IgD-negative memory B cell (primary cell): ENCODE results near the gene SH3BGRL2. TPM values are rescaled to one million over a fixed set of nuclear protein-coding genes. Genes with fewer than 3 reads are reported as not detected.

Experiments
- H3K27ac Mint-ChIP-seq, 3 donors: one replicate each; pipeline ENCODE4 v1.8.0; 2020 to 2022; ENCODE audit warnings: mild to moderate bottlenecking in 3 of 3, mixed read lengths in 3 of 3, moderate library complexity in 1 of 3
- H3K27me3 Mint-ChIP-seq: one replicate; pipeline ENCODE4 v1.8.0; 2021; ENCODE audit warnings: mixed read lengths
- H3K36me3 Mint-ChIP-seq: one replicate; pipeline ENCODE4 v1.8.0; 2020; ENCODE audit warnings: mild to moderate bottlenecking, mixed read lengths
- H3K4me1 Mint-ChIP-seq, 3 donors: one replicate each; pipeline ENCODE4 v1.8.0; 2020 to 2022; ENCODE audit warnings: mixed read lengths in 3 of 3, mild to moderate bottlenecking in 1 of 3
- H3K4me3 Mint-ChIP-seq, 4 donors: one replicate each; pipeline ENCODE4 v1.8.0; 2020 to 2022; ENCODE audit warnings: mild to moderate bottlenecking in 4 of 4, mixed read lengths in 4 of 4, moderate library complexity in 3 of 4
- H3K9me3 Mint-ChIP-seq, 3 donors: one replicate each; pipeline ENCODE4 v1.8.0; 2020 to 2021; ENCODE audit warnings: mixed read lengths in 3 of 3, mild to moderate bottlenecking in 1 of 3
- polyA plus RNA-seq: library from polyadenylated mRNA; unstranded; fragments of 300-500 nt; fragmentation: Illumina TruSeq; gene quantifications from one replicate; pipeline ENCODE4 v1.2.3, GENCODE V29; 2021

Gene SH3BGRL2
- polyA plus RNA-seq, 1 donor from 2014 or later: 0.46 TPM

- Mint-ChIP-seq H3K4me1 (peaks cover 4 to 10% (median 6%) of the 10 kb centered on the region in 3 donors), H3K27ac (no peak overlapping the region), H3K4me3 (no peak overlapping the region), H3K27me3 (peaks cover 25% of the 10 kb centered on the region), H3K9me3 (no peaks in the 10 kb centered on the region), H3K36me3 (no peaks in the 10 kb centered on the region)
Measured at GRCh38 chr6:79628466-79629288, 2.5 kb upstream of the SH3BGRL2 start.

DNA sequence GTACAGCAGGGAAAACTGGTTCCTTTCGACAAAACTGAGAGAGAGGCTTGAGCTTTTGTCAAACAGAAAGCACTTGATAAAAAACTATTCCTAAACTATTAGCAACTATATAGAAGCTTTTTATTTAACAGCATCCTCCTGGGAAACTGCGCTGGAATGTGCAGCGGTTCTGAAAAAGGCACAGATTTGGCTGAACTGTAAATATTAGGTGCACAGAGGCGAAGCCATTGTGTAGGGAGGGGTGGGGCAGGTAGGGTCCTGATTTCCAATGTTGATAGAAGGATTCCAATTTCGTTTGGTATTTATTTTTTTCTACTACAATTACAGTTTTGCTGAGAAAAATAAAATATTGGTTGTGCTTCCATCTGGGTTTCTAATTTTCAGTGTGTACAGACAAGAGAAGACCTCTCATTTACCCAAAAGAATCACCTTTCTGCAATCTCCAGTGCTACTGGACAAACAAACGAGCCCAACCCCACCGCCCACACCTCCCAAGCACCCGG lies 698 bp upstream of the SH3BGRL2 start:
- Mint-ChIP-seq H3K27ac (no peak overlapping the region), H3K4me1 (peaks cover 4 to 10% (median 6%) of the 10 kb centered on the region in 3 donors), H3K4me3 (peak overlapping the region in 2 of 4 donors; percentile 78 to 81), H3K27me3 (peaks cover 23% of the 10 kb centered on the region), H3K9me3 (no peaks in the 10 kb centered on the region), H3K36me3 (no peaks in the 10 kb centered on the region)

DNA sequence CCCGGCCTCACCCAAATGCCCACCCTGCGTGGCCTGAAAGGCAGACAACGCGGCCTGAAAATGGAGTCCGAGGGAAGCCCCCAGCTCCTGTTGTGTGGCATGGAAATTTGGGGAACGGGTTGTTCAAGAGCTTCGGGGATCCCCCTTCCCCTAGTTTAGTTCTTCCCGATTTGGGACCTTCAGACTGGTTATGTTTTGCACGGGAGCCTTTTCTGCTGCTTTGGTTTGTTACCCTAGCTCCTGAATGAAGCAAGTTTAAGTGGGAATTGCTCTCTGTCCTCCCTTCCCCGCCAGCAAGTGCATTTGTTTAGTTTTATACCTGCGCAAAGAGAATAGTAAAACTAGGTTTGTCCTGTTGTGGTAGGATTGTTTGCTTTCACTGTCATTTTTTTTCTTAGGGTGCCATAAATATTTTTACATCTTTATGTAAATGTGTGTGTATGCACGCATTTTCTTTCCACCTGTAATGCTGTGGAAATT lies 604 bp downstream of the SH3BGRL2 start:
- H3K36me3 Mint-ChIP-seq: no peaks in the 10 kb centered on the region
- H3K9me3 Mint-ChIP-seq: no peaks in the 10 kb centered on the region
- no peak overlapping the region for H3K27ac Mint-ChIP-seq
- peaks cover 4 to 13% (median 6%) of the 10 kb centered on the region in 3 donors for H3K4me1 Mint-ChIP-seq
- H3K4me3 Mint-ChIP-seq: peak overlapping the region in 2 of 4 donors; percentile 78 to 84
- H3K27me3 Mint-ChIP-seq: peaks cover 30% of the 10 kb centered on the region

- Mint-ChIP-seq H3K27ac (no peak overlapping the region), H3K36me3 (no peaks in the 10 kb centered on the region), H3K4me1 (peaks cover 4 to 13% (median 6%) of the 10 kb centered on the region in 3 donors), H3K27me3 (peaks cover 30% of the 10 kb centered on the region), H3K4me3 (no peak overlapping the region), H3K9me3 (no peaks in the 10 kb centered on the region)
Measured at GRCh38 chr6:79632580-79632979, 1.5 kb downstream of the SH3BGRL2 start.

- Mint-ChIP-seq H3K27me3 (peaks cover 25% of the 10 kb centered on the region), H3K36me3 (no peaks in the 10 kb centered on the region), H3K9me3 (no peaks in the 10 kb centered on the region), H3K27ac (no peak overlapping the region), H3K4me3 (no peak overlapping the region), H3K4me1 (peaks cover 4 to 13% (median 6%) of the 10 kb centered on the region in 3 donors)
Measured at GRCh38 chr6:79634491-79635231, 3.5 kb downstream of the SH3BGRL2 start.

- no peaks in the 10 kb centered on the region for H3K9me3 Mint-ChIP-seq
- H3K27ac Mint-ChIP-seq: peak overlapping the region in 1 of 3 donors; percentile 18
- H3K36me3 Mint-ChIP-seq: no peaks in the 10 kb centered on the region
- H3K4me3 Mint-ChIP-seq: no peak overlapping the region
- peaks cover 24% of the 10 kb centered on the region for H3K27me3 Mint-ChIP-seq
- H3K4me1 Mint-ChIP-seq: peaks cover 4 to 13% (median 6%) of the 10 kb centered on the region in 3 donors
Measured at GRCh38 chr6:79635232-79635543, 4.1 kb downstream of the SH3BGRL2 start.

DNA sequence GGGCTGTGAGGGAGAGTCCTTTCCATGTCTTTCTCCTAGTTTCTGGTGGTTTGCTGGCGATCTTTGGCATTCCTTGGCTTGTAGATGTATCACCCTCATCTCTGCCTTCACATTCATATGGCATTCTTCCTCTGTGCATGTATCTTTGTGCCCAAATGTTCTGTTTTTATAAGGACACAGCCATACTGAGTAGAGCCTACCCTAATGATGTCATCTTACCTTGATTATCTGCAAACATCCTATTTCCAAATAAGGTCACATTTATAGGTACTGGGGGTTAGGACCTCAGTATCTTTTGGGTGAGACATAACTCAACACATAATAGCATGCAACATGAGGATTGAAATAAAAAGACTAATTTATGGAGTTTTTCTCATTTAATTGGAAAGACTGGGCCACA lies 5.5 kb downstream of the SH3BGRL2 start:
- Mint-ChIP-seq H3K36me3 (no peaks in the 10 kb centered on the region), H3K4me1 (peaks cover 3 to 6% (median 3%) of the 10 kb centered on the region in 3 donors), H3K9me3 (no peaks in the 10 kb centered on the region), H3K27me3 (peaks cover 15% of the 10 kb centered on the region), H3K27ac (no peak overlapping the region), H3K4me3 (no peak overlapping the region)

DNA sequence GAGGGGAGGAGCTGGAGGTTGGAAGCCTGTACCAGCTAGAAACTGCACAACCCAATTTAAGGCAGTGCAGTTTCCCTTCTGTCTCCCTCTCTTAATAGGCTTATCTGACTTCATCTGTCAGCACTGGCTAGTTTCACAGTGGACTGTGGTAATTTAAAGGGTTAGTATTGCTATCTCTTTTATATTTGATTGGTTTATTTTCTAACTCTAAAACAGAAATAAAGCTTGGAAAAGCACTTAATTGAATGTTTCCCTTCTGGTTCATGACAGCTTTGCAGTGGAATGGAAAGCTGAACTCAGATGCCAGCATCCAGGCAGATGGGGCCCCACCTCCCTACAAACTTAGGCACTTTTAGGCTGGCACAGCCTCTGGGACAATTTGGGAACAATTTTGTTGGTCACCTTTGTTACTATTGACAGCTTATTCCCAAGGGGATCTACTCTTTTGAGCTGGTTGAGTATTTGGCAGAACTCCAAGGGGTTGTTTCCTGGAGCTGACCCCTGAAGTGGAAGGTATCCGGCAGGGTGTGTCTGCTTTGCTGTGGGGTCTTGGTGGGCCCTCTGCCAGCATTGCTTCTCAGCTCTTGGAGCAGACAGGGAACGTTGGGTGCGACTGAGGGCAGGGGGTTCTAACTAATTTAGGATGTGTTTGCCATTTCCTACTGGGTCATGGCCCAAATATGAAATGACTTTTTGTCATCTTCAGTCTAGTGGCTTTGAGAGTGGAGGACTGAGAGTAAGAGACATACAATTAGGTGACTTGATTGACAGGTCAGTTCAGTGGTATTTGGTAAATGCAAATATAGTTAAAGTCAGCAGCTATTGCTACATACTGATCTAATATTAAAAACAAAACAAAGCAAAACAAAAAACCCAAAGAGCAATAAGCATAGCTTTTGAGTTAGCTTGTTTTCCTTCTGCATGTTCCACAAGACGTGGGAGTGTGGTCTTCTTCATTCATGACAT lies 9.3 kb downstream of the SH3BGRL2 start:
- peaks cover 0 to 2% (median 0%) of the 10 kb centered on the region in 3 donors for H3K9me3 Mint-ChIP-seq
- no peak overlapping the region for H3K4me3 Mint-ChIP-seq
- no peak overlapping the region for H3K27ac Mint-ChIP-seq
- H3K27me3 Mint-ChIP-seq: peaks cover 14% of the 10 kb centered on the region
- H3K36me3 Mint-ChIP-seq: no peaks in the 10 kb centered on the region
- H3K4me1 Mint-ChIP-seq: peaks cover 0 to 3% (median 0%) of the 10 kb centered on the region in 3 donors

GRCh38 chr6:79646006-79646405 lies 14.9 kb downstream of the SH3BGRL2 start:
- Mint-ChIP-seq H3K9me3 (peaks cover 0 to 5% (median 0%) of the 10 kb centered on the region in 3 donors), H3K27ac (no peak overlapping the region), H3K4me1 (peaks cover 0 to 1% (median 0%) of the 10 kb centered on the region in 3 donors), H3K36me3 (no peaks in the 10 kb centered on the region), H3K4me3 (no peak overlapping the region), H3K27me3 (peaks cover 13% of the 10 kb centered on the region)

DNA sequence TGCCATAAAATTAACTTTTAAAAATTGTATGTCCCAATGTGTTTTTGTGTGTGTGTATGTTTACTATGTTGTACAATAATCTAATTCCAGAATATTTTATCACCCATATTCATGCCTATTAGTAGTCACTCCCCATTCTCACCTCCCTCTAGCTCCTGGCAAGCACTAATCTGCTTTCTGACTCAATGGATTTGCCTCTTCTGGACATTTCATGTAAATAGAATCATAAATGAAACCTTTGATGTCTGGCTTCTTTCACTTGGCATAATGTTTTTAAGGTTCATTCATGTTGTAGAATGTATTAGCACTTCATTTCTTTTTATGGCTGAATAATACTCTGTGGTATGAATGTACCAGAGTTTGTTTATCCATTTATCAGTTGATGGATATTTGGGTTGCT lies 15.4 kb downstream of the SH3BGRL2 start:
- peaks cover 0 to 5% (median 0%) of the 10 kb centered on the region in 3 donors for H3K9me3 Mint-ChIP-seq
- no peak overlapping the region for H3K4me3 Mint-ChIP-seq
- H3K36me3 Mint-ChIP-seq: no peaks in the 10 kb centered on the region
- H3K4me1 Mint-ChIP-seq: peaks cover 0 to 1% (median 0%) of the 10 kb centered on the region in 3 donors
- peaks cover 13% of the 10 kb centered on the region for H3K27me3 Mint-ChIP-seq
- no peak overlapping the region for H3K27ac Mint-ChIP-seq

- peaks cover 0 to 1% (median 0%) of the 10 kb centered on the region in 3 donors for H3K4me1 Mint-ChIP-seq
- H3K27ac Mint-ChIP-seq: no peak overlapping the region
- H3K27me3 Mint-ChIP-seq: peaks cover 9% of the 10 kb centered on the region
- H3K4me3 Mint-ChIP-seq: no peak overlapping the region
- peaks cover 0 to 4% (median 0%) of the 10 kb centered on the region in 3 donors for H3K9me3 Mint-ChIP-seq
- no peaks in the 10 kb centered on the region for H3K36me3 Mint-ChIP-seq
Measured at GRCh38 chr6:79647741-79648140, 16.6 kb downstream of the SH3BGRL2 start.

DNA sequence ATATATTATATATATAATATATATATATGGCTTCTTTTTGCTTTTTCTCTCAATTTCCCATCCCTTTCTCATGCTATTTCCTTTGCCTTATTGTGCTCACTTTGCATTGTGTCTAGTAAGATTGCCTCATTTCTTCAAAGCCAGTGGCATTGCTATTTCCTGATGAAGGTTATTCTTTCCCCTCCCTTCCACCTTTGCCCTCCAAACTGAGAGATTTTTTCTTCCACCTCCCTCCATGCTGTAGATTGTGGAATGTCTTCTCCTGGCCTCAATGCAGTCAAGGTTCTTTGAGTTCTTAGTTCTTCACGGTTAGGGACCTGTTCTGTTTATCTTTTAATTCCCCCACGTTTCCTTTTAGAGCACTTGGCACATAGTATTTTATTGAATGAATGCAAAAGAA lies 17.2 kb downstream of the SH3BGRL2 start:
- peaks cover 0 to 3% (median 0%) of the 10 kb centered on the region in 3 donors for H3K9me3 Mint-ChIP-seq
- no peak overlapping the region for H3K27ac Mint-ChIP-seq
- peaks cover 8% of the 10 kb centered on the region for H3K27me3 Mint-ChIP-seq
- no peak overlapping the region for H3K4me3 Mint-ChIP-seq
- H3K4me1 Mint-ChIP-seq: peaks cover 0 to 1% (median 0%) of the 10 kb centered on the region in 3 donors
- no peaks in the 10 kb centered on the region for H3K36me3 Mint-ChIP-seq

DNA sequence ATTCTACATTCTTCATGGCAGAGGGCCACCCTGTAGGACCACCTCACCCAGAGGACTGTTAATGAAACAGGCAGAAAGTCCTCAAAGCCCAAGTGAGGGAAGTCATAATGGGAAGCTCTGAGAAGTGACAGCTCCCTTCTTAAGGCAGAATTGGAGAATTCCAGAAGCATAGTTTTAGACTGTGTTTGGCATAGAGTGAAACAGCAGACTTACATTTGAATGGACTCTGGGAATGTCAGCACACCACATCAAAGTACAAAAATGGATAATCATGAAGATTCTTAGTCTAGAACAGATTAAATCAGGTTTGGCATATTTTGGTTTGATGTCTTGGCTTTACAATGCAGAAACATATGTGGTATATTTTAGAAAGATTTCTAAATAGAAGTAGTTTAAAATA lies 17.9 kb downstream of the SH3BGRL2 start:
- Mint-ChIP-seq H3K9me3 (peaks cover 0 to 3% (median 0%) of the 10 kb centered on the region in 3 donors), H3K36me3 (no peaks in the 10 kb centered on the region), H3K4me3 (no peak overlapping the region), H3K27ac (no peak overlapping the region), H3K4me1 (peaks cover 0 to 1% (median 0%) of the 10 kb centered on the region in 3 donors), H3K27me3 (peaks cover 8% of the 10 kb centered on the region)

DNA sequence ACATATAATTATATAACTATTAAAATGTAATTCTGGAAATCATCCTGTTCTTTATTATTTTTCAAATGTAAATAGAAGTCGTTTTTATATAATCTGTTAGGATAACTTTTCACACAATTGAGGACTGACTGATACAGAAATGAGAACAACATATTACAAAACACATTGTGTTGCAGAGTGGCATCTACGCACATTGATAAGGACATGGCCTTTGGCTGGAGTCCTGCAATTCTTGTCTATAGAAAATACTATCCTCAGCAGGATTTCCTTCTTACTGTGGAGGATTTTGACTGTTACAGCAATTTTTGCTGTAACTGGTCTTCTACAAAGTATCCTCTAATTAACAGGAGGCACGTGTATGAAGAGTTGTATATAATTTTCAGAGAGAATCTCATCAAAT lies 19.8 kb downstream of the SH3BGRL2 start:
- Mint-ChIP-seq H3K27ac (no peak overlapping the region), H3K4me1 (peaks cover 0 to 1% (median 0%) of the 10 kb centered on the region in 3 donors), H3K4me3 (no peak overlapping the region), H3K36me3 (no peaks in the 10 kb centered on the region), H3K27me3 (peaks cover 8% of the 10 kb centered on the region), H3K9me3 (peaks cover 0 to 3% (median 0%) of the 10 kb centered on the region in 3 donors)
